Endothelial cell of umbilical vein (primary cell): ENCODE measurements around the gene CCDC40. TPM values are rescaled to one million over a fixed set of nuclear protein-coding genes. Genes with fewer than 3 reads are reported as not detected.

Source experiments
- BruUV-seq: library from RNA; stranded (reverse); fragments of 400-500 nt; replicated peaks from 2 replicates; lab custom pipeline; 2021; lab: Mats Ljungman, UMichigan
- CTCF ChIA-PET: fragments of 300-600, 350-600 bp; sonication (Branson Sonifier 250); formaldehyde crosslinking; loops from one replicate; lab custom pipeline; 2021; ENCODE audit warnings: antibody characterized with exemption, inconsistent platforms; lab: Charles Lee
- POLR2A ChIA-PET: fragments of 300-600, 350-600 bp; sonication (Branson Sonifier 250); formaldehyde crosslinking; loops from one replicate; lab custom pipeline; 2021; ENCODE audit warnings: antibody characterized with exemption, inconsistent platforms; lab: Charles Lee
- DNase-seq: peaks from one replicate; pipeline ENCODE4 v3.0.0-alpha.2; 2011; ENCODE audit warnings: low read depth, low spot score
- FAIRE-seq: peaks from 2 replicates; lab custom pipeline; 2011; peaks lifted over from hg19 to GRCh38; lab: Jason Lieb, UNC
- H2AFZ ChIP-seq: 2 replicates; pipeline ENCODE4 v1.6.0; 2012; ENCODE audit warnings: low read depth, low read length, control low read depth, inconsistent platforms
- H3K27ac ChIP-seq: 2 replicates; pipeline ENCODE4 v1.5.1; 2011; ENCODE audit warnings: low read depth, mild to moderate bottlenecking, control low read depth, low read length, moderate library complexity; ENCODE audit not compliant: insufficient read depth
- H3K27me3 ChIP-seq, 2 experiments: 2 replicates each; pipeline versions ENCODE4 v1.6.0 to v1.6.1; 2011; ENCODE audit warnings: low read length in 2 of 2, mixed read lengths in 1 of 2; ENCODE audit not compliant: control insufficient read depth in 2 of 2, insufficient read depth in 2 of 2
- H3K36me3 ChIP-seq, 2 experiments: 2 replicates in 1 of 2; 3 replicates in 1 of 2; pipeline ENCODE4 v1.5.1; 2011; ENCODE audit warnings: low read length in 2 of 2, mild to moderate bottlenecking in 1 of 2, moderate library complexity in 1 of 2; ENCODE audit not compliant: control insufficient read depth in 2 of 2, insufficient read depth in 2 of 2; ENCODE audit errors: extremely low read depth in 1 of 2
- H3K4me1 ChIP-seq: 3 replicates; pipeline ENCODE4 v1.5.1; 2011; ENCODE audit warnings: mild to moderate bottlenecking, low read length; ENCODE audit not compliant: control insufficient read depth, insufficient read depth; ENCODE audit errors: extremely low read depth
- H3K4me2 ChIP-seq: 2 replicates; pipeline ENCODE4 v1.6.1; 2011; ENCODE audit warnings: low read length, control low read depth, mixed read lengths; ENCODE audit not compliant: insufficient read depth
- H3K4me3 ChIP-seq, 3 experiments: fragments of 200-600 bp in 1 of 3; sonication (generic), shearing (Covaris generic) in 1 of 3; replicated peaks in 1 of 3; 2 replicates each; pipeline ENCODE4 v1.5.1; 2011 to 2016; ENCODE audit warnings: control low read depth in 3 of 3, low read length in 3 of 3, mild to moderate bottlenecking in 2 of 3, inconsistent platforms in 1 of 3, low read depth in 1 of 3, moderate library complexity in 1 of 3; ENCODE audit not compliant: insufficient read depth in 1 of 3
- H3K79me2 ChIP-seq: 2 replicates; pipeline ENCODE4 v1.6.0; 2012; ENCODE audit warnings: low read length, inconsistent platforms; ENCODE audit not compliant: control insufficient read depth, insufficient read depth
- H3K9ac ChIP-seq: replicated peaks from 2 replicates; pipeline ENCODE3; 2011; ENCODE audit warnings: low read length, control low read depth; ENCODE audit not compliant: insufficient read depth; ENCODE audit errors: extremely low read depth
- H3K9me1 ChIP-seq: replicated peaks from 3 replicates; pipeline ENCODE4 v1.6.0; 2011; ENCODE audit warnings: mild to moderate bottlenecking, low read length; ENCODE audit not compliant: control insufficient read depth, insufficient read depth; ENCODE audit errors: extremely low read depth
- H3K9me3 ChIP-seq: replicated peaks from 2 replicates; pipeline ENCODE4 v1.5.1; 2012; ENCODE audit warnings: low read length, inconsistent platforms; ENCODE audit not compliant: control insufficient read depth, insufficient read depth
- H4K20me1 ChIP-seq: replicated peaks from 2 replicates; pipeline ENCODE3; 2011; ENCODE audit warnings: mild to moderate bottlenecking, low read length; ENCODE audit not compliant: control insufficient read depth, insufficient read depth; ENCODE audit errors: extremely low read depth
- EZH2 ChIP-seq: IDR thresholded peaks from 2 replicates; pipeline ENCODE4 v1.6.1; 2012; ENCODE audit warnings: borderline replicate concordance, low read depth, mild to moderate bottlenecking, moderate library complexity, low read length, inconsistent platforms; ENCODE audit not compliant: severe bottlenecking
- FOS ChIP-seq: IDR thresholded peaks from 2 replicates; pipeline ENCODE4 v1.6.1; 2011; ENCODE audit warnings: mild to moderate bottlenecking, low read length, moderate library complexity, borderline replicate concordance; ENCODE audit not compliant: insufficient read depth
- GATA2 ChIP-seq: IDR thresholded peaks from 2 replicates; pipeline ENCODE4 v1.7.0; 2011; ENCODE audit warnings: low read depth, mild to moderate bottlenecking, moderate library complexity, mixed read lengths, low read length; ENCODE audit not compliant: insufficient read length, insufficient read depth
- JUN ChIP-seq: IDR thresholded peaks from 2 replicates; pipeline ENCODE4 v1.6.1; 2011; ENCODE audit warnings: borderline replicate concordance, low read depth; ENCODE audit not compliant: insufficient read length, insufficient read depth
- MYC ChIP-seq: IDR thresholded peaks from one replicate; pipeline ENCODE4 v1.6.1; 2011; ENCODE audit warnings: mild to moderate bottlenecking, low read depth, low read length
- POLR2AphosphoS5 ChIP-seq: IDR thresholded peaks from 2 replicates; pipeline ENCODE4 v1.6.1; 2012; ENCODE audit warnings: low read depth, mild to moderate bottlenecking, control low read depth, low read length, moderate library complexity; ENCODE audit not compliant: insufficient read depth
- dilution Hi-C: fragments of 300-500 bp; cut with MboI; formaldehyde crosslinking; loops from one replicate; pipeline ENCODE4 v1.15.0; 2019; ENCODE audit warnings: low sequenced_read_pairs; ENCODE audit not compliant: extremely low pct_ligation_motif_present
- intact Hi-C: fragments of 100-400 bp; cut with micrococcal nuclease; formaldehyde crosslinking; loops from one replicate; pipeline ENCODE4 v1.10.0; 2022
- polyA plus RNA-seq, 4 experiments: library from polyadenylated mRNA; depleted of rRNA in 3 of 4; stranded (reverse) in 3 of 4; unstranded in 1 of 4; fragments of >200 nt; gene quantifications; 2 replicates each; pipeline versions ENCODE4 v1.2.1 to v1.2.3, GENCODE V29; 2011 to 2012; ENCODE audit warnings: missing spikeins in 1 of 4
- total RNA-seq: library from RNA; stranded (reverse); gene quantifications from 2 replicates; pipeline ENCODE4 v1.2.3, GENCODE V29; 2021
- TF ChIP-seq, protein P1 (sequence below): IDR thresholded peaks from 2 replicates; pipeline ENCODE4 v1.6.1; 2011; ENCODE audit not compliant: insufficient read depth, insufficient read length

The CCDC40 gene
- total and polyA plus RNA-seq, 2 donors (not counting 3 experiments of a cell fraction or from before 2014, with no cell fraction given) = 1.4 to 5.5 TPM

DNA sequence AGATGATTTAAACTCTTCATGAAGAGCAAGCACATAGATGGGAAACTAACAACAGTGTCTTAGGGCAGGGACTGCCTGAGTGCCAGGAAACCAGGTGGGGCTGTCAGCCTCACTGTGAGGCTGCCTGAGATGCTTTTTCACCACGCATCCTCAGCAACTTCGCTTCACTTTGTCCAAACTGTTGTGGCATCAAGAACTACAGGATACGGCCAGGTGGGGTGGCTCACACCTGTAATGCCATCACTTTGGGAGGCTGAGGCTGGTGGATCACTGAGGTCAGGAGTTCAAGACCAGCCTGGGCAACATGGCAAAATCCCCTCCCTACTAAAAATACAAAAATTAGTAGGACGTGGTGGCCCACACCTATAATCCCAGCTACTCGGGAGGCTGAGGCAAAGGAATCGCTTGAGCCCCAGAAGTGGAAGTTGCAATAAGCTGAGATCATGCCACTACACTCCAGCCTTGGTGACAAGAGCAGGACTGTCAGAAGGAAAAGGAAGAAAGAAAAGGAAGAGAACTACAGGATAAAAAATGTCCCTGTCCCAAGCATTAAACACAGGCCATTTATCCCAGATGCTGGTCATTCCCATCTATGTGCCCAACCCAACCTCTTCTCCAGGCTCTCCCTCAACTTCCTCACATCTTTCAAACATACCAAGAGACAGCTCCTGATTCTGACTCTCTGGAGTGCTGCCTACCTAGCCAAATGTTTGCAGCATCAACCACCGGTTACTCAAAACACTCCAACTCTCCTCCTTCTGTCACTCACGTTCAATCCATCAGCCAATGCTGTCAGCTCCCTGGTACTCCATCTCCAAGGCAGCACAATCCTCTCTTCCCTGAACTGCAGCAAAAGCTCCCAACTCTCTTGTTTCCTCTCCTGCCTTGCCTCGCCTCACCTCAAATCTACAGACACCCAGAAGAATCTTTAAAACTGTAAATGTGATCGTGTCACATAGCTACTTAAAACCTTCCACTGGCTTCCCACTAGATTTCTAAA is 108.9 kb downstream of the CCDC40 start:
- no peaks in the 10 kb centered on the region for H3K9me1 ChIP-seq
- peaks cover 17% of the 10 kb centered on the region for H3K4me1 ChIP-seq
- no peaks in the 10 kb centered on the region for H3K9me3 ChIP-seq
- TF ChIP-seq MYC (no peak), FOS (no peak), JUN (no peak), GATA2 (no peak), POLR2AphosphoS5 (no peak), EZH2 (no peak)
- TF ChIP-seq, protein P1, sequence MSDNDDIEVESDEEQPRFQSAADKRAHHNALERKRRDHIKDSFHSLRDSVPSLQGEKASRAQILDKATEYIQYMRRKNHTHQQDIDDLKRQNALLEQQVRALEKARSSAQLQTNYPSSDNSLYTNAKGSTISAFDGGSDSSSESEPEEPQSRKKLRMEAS = no peak
- peaks cover 2% of the 10 kb centered on the region for H4K20me1 ChIP-seq
- H3K36me3 ChIP-seq = peaks cover 4 to 17% of the 10 kb centered on the region in 2 experiments
- intact Hi-C loops = loop anchor here (5.0 kb wide), 1 partner anchor 117 kb away; the partner anchor contains the start of gene RNF213
- CTCF ChIA-PET = interaction anchor here (0.7 to 2.2 kb wide), 10 partner anchors 17 to 139 kb away, joined by 3 to 7 read pairs (median 4); partner anchors contain the start of gene GAA
- POLR2A ChIA-PET = interaction anchor here (0.6 to 1.6 kb wide), 5 partner anchors 9 to 250 kb away, joined by 3 to 7 read pairs (median 4); partner anchors contain the start of gene GAA
- H3K27me3 ChIP-seq = no peaks in the 10 kb centered on the region
- H3K4me3 ChIP-seq = peak overlapping the region; percentile 61 to 76 (median 68)
- peaks cover 42% of the 10 kb centered on the region for H3K79me2 ChIP-seq
- FAIRE-seq = peak; percentile 62
- no peak overlapping the region for H2AFZ ChIP-seq
- H3K4me2 ChIP-seq = peak overlapping the region; percentile 86
- DNase-seq = peak; percentile 25
- H3K9ac ChIP-seq = peak overlapping the region; percentile 61
- no peak overlapping the region for H3K27ac ChIP-seq
- dilution Hi-C loops = no loop called here
- TSS peak; percentile 8 for BruUV-seq
